22Rv1 (cell line): ENCODE results near the gene LUM.

ENCODE experiments used
- ZFX ChIP-seq: fragments of 450-650 bp; IDR thresholded peaks from 2 replicates; pipeline ENCODE4 v1.6.1; 2017; ENCODE audit warnings: antibody characterized with exemption, borderline replicate concordance
- TF ChIP-seq, protein P1 (sequence below): fragments of 450-650 bp; IDR thresholded peaks from 2 replicates; pipeline ENCODE4 v1.5.1; 2017; ENCODE audit warnings: mild to moderate bottlenecking

- TF ChIP-seq, protein P1, sequence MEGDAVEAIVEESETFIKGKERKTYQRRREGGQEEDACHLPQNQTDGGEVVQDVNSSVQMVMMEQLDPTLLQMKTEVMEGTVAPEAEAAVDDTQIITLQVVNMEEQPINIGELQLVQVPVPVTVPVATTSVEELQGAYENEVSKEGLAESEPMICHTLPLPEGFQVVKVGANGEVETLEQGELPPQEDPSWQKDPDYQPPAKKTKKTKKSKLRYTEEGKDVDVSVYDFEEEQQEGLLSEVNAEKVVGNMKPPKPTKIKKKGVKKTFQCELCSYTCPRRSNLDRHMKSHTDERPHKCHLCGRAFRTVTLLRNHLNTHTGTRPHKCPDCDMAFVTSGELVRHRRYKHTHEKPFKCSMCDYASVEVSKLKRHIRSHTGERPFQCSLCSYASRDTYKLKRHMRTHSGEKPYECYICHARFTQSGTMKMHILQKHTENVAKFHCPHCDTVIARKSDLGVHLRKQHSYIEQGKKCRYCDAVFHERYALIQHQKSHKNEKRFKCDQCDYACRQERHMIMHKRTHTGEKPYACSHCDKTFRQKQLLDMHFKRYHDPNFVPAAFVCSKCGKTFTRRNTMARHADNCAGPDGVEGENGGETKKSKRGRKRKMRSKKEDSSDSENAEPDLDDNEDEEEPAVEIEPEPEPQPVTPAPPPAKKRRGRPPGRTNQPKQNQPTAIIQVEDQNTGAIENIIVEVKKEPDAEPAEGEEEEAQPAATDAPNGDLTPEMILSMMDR: no peak
- TF ChIP-seq ZFX: no peak
Observed at GRCh38 chr12:91073426-91073825, 37.9 kb downstream of the LUM start.
